NCI-H748 treated with DMSO at 0.1 percent for 48 hours (cell line): ENCODE results near the gene PTPRK.

Source experiments
- DNase-seq: peaks from one replicate; lab custom pipeline; 2025; lab: John Stamatoyannopoulos, UW

Gene PTPRK

GRCh38 chr6:128244751-128245405 lies 275.5 kb downstream of the PTPRK start:
- DNase-seq, result no peak

DNA sequence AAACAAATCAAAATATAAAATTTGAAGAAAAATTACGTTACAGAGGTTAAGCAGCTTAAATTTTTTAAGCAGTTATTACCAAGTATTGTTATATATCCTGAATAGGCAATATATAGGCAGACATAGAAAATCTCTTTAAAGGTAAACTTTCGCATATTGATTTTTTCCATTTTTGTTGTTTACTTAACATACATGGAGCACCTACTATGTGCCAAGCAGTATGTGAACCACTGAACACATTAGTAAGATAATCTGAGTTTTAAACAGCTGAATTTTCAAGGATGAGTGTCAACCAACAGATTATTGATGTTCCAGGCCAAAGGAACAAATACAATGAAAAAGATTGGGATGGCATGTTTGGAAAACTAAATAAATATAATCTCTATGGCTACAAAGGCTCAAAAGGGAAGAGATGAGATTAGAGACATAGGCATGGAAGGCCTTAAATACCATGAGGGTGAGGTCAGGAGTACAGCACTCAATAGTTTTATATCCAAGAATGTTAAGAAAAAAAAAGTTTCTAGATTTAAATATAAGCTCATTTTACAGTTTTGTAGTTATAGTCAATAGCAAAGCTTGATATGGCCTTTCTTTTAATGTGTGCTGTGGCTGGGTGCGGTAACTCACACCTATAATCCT lies 277.5 kb downstream of the PTPRK start:
- DNase-seq, result no peak

DNA sequence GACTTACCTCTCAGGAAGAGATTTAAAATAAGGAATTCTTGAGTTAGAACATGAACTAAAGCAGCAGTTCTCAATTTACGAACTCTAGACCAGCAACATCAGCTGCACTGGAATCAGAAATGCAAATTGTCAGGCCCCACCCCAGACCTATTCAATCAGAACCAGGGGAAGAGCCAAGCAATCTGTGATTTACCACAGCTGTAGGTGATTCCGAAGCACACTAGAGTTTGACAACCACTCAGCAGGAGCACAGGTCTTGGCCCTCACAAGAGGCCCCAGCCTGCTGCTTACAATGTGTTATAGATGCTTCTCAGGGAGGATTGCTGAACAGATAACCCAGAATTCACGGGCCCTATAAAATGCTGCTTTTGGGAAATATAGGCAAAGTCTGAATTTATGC lies 279.2 kb downstream of the PTPRK start:
- no peak for DNase-seq

GRCh38 chr6:128240024-128240428 lies 280.4 kb downstream of the PTPRK start:
- DNase-seq, result no peak

GRCh38 chr6:128239146-128239545 lies 281.3 kb downstream of the PTPRK start:
- DNase-seq, result no peak

DNA sequence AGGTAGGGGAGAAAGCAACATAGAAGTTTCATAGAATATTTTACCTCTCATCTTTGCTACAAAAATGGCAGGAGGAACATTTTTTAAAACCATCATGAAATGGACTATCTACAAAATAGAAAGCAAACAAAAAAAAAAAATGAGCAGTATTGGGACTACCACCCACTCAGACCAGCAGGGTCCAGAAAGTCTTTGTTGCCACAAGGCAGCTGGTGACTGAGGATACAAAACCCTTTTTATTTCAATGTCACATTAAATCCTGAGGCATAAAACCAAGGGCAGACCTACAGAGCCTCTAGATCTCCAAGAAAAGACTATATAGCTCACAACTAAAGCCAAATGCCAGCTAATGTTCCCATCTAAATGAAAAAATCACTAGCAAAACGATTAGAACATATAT lies 282.2 kb downstream of the PTPRK start:
- DNase-seq, result no peak

DNA sequence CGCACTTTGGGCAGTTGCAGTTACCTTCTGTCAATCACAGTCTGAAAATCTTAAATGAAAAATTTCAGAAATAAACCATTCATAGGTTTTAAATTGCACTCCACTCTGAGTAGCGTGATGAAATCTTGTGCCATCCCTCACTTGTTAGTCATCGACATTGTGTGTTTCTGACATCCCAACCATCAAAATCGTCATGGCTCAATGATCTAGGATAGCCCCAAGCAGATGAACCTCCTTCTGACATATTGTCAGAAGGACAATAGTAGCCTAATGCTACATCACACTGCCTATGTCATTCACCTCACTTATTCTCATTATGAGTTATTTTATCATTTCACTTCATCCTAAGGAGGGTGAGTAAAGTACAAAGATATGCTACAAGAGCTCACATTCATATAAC lies 284.8 kb downstream of the PTPRK start:
- no peak for DNase-seq

DNA sequence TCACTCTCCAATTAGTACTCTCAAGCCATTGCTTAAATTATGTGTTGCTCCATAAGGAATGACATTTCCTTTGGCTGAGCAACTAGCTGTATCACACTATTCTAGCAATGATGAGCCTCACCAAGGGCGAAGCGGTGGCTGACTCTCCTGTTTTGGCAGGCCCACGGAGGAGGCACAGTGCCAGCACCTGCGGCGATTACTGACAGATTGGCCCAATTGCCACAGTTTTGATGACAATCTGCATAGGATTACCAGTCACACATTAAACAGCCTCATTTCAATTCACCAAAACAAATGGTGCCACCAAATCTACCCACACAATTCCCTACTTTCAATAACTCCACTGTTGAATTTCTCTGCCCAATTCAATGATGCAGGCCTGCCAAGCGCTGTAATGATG lies 286.9 kb downstream of the PTPRK start:
- no peak for DNase-seq

DNA sequence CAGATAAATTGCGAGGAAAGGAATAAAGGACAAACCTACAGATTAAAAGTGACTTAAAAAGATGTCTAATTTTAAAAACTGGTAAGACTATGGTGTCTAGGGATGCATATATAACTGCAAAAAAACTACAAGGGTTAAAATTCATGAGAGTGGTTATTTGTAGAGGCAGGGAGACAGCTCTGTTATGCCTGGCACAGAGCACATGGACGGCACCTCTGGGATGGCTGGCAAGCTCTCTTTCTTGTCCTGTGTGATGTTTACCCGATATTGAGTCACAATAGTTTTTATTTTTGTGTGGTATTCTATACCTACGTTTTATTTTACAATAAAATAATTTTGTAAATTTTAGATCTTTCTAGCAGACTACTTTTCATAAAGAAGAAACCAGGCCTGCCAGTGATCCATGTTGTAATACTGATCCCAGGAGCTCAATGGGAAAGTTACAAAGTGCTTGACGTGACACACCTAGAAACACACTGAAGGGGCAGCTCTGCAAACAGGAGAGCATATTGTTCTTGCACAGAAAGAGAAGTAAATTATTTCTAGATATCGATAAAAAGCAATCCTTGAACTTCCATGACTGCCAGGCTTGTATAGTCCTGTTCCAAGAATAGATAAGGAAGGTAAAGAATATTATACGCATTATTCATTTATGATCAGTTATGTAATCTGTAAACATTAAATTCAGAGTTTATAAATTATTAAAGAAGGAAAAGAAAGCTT lies 290.0 kb downstream of the PTPRK start:
- DNase-seq, result no peak

- no peak for DNase-seq
Observed at GRCh38 chr6:128225612-128226011, 294.8 kb downstream of the PTPRK start.

DNA sequence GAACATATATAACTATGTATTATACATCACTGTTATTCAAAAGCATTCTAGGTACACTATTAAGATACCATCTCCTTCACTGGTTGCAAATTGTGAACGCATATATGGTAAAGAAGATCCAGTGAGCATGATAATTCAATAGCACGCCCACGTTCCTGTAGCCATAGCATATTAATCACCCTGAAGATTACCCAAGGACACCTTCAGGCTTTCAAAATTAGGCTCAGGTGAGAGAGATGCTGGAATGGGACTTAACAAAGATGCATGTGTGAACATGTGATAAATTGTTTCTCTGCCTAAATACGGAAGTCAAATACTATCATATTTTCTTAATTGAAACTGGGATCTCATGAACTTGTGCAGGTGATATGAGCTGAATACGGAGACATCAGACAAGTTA lies 303.5 kb downstream of the PTPRK start:
- DNase-seq, result no peak

DNA sequence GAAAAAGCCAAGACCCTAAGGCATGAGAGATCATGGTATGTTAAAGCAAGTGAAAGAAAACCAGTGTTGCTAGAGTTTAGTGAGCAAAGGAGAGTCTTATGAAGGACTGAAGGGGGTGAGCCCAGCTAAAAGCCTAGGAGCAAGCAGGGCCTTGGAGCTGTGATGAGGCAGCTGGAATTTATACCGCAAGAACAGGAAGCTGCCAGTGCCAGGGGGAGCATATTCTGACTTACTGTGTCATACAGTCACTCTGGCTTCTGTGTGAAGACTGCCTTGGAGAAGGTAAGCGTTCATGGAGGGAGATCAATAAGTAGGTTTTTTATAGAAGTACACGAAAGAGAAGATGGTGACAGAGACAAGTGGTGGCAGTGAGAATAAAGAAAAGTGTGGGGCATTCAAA lies 310.6 kb downstream of the PTPRK start:
- DNase-seq, result no peak

DNA sequence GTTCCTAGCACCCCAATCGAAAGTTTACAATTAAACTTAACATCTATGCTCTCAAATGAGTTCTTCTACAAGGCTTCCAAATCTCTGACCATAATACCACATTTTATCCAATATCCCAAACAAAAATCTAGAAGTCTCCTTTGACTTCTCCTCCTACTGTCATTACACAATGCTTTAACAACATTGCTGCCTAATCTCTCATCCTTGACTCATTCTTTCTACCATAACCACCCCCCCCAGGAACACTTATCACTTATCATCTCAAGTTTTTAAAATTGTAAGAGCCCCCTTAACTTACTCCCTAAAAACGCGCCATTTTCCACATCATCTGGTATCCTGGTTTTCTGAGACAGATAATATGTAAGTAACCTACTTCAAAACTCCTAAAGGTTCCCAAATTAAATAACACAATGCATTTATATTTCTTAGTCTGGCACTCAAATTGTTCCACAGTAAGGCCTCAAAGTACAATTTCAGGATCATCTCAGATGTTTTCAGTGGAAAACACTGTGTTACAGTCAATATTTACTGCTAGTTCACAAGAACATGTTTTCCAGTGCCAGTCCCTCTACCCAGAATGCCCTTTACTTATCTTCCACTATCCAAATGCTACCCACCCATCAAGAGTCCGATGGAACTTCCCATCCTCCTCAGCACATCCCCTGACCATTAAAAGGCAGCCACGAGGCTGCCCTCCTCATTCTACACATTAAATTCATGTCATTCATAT lies 311.4 kb downstream of the PTPRK start:
- DNase-seq, result no peak

GRCh38 chr6:128208078-128208477 lies 312.3 kb downstream of the PTPRK start:
- no peak for DNase-seq

- DNase-seq, result no peak
Observed at GRCh38 chr6:128206610-128207426, 313.6 kb downstream of the PTPRK start.

DNA sequence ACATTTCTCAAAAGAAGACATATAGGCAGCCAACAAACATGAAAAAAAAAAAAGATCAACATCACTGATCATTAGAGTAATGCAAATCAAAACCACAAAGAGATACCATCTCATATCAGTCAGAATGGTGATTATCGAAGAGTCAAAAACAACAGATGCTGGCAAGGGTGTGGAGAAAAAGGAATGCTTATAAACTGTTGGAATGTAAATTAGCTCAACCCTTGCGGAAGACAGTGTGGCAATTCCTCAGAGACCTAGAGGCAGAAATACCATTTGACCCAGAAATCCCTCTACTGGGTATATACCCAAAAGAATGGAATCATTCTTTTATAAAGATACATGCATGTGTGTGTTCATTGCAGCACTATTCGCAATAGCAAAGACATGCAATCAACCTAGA lies 315.8 kb downstream of the PTPRK start:
- no peak for DNase-seq

- no peak for DNase-seq
Observed at GRCh38 chr6:128202169-128202765, 318.1 kb downstream of the PTPRK start.

DNA sequence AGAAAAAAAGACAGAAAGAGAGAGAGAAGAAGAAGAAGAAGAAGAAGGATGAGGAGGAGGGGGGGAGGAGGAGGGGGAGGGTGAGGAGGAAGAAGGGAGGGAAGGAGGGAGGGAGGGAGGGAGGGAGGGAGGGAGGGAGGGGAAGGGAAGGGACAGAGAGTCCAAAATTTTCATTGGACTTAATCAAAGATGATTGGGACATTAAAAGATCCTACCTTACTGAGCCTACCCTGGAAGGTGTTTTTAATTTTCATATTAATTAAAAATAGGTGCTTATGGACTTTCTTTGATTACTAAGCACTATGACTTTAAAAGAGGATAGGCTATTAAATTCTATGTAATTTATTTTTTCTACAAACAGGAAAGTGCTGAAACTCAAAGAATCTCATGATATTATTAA lies 319.6 kb downstream of the PTPRK start:
- no peak for DNase-seq

DNA sequence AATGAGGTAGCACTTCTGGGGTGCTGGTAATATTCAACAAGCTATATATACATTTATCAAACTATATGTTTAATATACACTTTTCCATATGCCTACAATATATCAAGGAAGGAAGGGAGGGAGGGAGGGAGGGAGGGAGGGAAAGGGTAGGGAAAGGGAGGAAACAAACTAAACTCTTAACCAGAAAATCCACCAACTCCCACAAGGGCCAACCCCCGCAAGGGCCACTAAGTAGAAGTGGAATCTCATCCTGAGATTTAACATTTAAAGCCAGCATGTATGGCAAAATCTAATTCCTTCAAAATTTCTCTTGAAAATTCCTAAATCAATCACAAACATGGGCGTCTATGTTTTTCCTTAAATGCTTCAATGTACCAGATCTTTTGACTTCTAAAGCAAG lies 320.9 kb downstream of the PTPRK start:
- DNase-seq, result no peak

- DNase-seq, result no peak
Observed at GRCh38 chr6:128192972-128193371, 327.4 kb downstream of the PTPRK start.

DNA sequence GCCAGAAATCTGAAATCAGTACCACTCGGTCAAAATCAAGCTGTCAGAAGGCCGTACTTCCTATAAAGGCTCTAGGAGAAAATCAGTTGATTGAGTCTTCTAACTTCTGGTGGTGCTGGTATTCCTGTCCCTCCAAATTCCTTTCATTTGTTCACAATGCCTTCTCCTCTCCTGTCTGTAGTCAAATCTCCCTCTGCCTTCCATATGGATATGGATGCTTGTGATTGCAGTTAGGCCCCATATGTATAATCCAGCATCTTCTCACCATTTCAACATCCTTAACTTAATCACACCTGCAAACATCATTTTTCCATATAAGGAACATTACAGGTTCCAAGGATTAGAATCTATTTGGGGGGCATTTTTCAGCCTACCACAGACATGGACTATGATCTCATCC lies 331.7 kb downstream of the PTPRK start:
- no peak for DNase-seq

- DNase-seq, result no peak
Observed at GRCh38 chr6:128186729-128187128, 333.7 kb downstream of the PTPRK start.
